Upper lobe of right lung (tissue), 1 donor: Measurements from ENCODE around the gene SMIM43. TPM values are rescaled to one million over a fixed set of nuclear protein-coding genes. Genes with fewer than 3 reads are reported as not detected.
A peak's percentile ranks its signal among the peaks of the same experiment; 100 is the strongest.
"Not testable (repeated sequence)": the region's sequence is repeated elsewhere in the genome, so short reads cannot be mapped to it uniquely, and the experiment has no call there.

Experiments
- ATAC-seq: fragments of 200-7000 bp; cut with Tn5 transposase; one replicate; pipeline ENCODE4 v1.9.1; 2020; ENCODE audit warnings: mild to moderate bottlenecking, moderate library complexity
- DNase-seq: peaks from one replicate; pipeline ENCODE4 v3.0.0-alpha.2; 2020
- H3K27ac ChIP-seq: fragments of 200-600 bp; one replicate; pipeline ENCODE4 v1.8.0; 2022
- H3K27me3 ChIP-seq: fragments of 200-600 bp; one replicate; pipeline ENCODE4 v1.8.0; 2022; ENCODE audit warnings: mild to moderate bottlenecking
- H3K36me3 ChIP-seq: fragments of 200-600 bp; one replicate; pipeline ENCODE4 v1.8.0; 2022
- H3K4me1 ChIP-seq: fragments of 200-600 bp; one replicate; pipeline ENCODE4 v1.8.0; 2022
- H3K4me3 ChIP-seq: fragments of 200-600 bp; one replicate; pipeline ENCODE4 v1.8.0; 2022; ENCODE audit warnings: mild to moderate bottlenecking
- H3K9me3 ChIP-seq: fragments of 200-600 bp; one replicate; pipeline ENCODE4 v1.8.0; 2022
- intact Hi-C: fragments of 100-400 bp; cut with DNase I; formaldehyde crosslinking; loops from one replicate; pipeline ENCODE4 v1.11.0; 2022
- total RNA-seq: library from RNA; stranded (reverse); fragmentation: NEBNext Ultra II Directional; extraction: Animal tissue kit (Norgen Biotek cat#: 25700); gene quantifications from one replicate; pipeline ENCODE4 v1.2.1, GENCODE V29; 2021
- TF ChIP-seq, protein P1 (sequence below): fragments of 200-600 bp; IDR thresholded peaks from one replicate; pipeline ENCODE4 v1.8.0; 2022; ENCODE audit warnings: antibody characterized with exemption
- donor health status: DM: no; HTN: yes; CAD: no; lungs with severe emphysema.

SMIM43 gene
- total RNA-seq, 1 donor from 2014 or later: not detected

DNA sequence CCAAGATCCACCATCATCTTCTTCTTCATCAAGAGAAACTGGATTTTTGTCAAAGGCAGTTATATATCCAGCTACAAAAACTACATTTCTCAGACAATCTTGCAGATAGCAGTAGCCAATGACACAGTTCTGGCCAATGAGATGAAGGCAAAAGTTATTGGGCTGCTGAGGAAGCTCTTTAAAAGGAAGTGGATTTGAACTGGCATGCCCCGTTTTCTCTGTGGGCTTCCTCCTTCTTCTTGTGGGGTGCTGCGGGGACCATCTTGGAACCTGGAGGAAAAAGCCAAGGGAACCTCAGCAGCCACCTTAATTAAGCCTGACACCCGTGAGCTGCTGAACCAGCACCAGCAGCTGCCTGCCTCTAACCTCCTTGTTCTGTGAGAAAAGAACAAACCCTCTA, 4.8 kb downstream of the SMIM43 start:
- H3K9me3 ChIP-seq: no peaks in the 10 kb centered on the region
- peaks cover 9% of the 10 kb centered on the region for H3K4me1 ChIP-seq
- peaks cover 16% of the 10 kb centered on the region for H3K27me3 ChIP-seq
- no peak for ATAC-seq
- TF ChIP-seq, protein P1, sequence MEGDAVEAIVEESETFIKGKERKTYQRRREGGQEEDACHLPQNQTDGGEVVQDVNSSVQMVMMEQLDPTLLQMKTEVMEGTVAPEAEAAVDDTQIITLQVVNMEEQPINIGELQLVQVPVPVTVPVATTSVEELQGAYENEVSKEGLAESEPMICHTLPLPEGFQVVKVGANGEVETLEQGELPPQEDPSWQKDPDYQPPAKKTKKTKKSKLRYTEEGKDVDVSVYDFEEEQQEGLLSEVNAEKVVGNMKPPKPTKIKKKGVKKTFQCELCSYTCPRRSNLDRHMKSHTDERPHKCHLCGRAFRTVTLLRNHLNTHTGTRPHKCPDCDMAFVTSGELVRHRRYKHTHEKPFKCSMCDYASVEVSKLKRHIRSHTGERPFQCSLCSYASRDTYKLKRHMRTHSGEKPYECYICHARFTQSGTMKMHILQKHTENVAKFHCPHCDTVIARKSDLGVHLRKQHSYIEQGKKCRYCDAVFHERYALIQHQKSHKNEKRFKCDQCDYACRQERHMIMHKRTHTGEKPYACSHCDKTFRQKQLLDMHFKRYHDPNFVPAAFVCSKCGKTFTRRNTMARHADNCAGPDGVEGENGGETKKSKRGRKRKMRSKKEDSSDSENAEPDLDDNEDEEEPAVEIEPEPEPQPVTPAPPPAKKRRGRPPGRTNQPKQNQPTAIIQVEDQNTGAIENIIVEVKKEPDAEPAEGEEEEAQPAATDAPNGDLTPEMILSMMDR: no peak
- no peak for DNase-seq
- no peaks in the 10 kb centered on the region for H3K36me3 ChIP-seq
- H3K4me3 ChIP-seq: no peak overlapping the region
- H3K27ac ChIP-seq: no peak overlapping the region
- intact Hi-C loops: no loop called here

DNA sequence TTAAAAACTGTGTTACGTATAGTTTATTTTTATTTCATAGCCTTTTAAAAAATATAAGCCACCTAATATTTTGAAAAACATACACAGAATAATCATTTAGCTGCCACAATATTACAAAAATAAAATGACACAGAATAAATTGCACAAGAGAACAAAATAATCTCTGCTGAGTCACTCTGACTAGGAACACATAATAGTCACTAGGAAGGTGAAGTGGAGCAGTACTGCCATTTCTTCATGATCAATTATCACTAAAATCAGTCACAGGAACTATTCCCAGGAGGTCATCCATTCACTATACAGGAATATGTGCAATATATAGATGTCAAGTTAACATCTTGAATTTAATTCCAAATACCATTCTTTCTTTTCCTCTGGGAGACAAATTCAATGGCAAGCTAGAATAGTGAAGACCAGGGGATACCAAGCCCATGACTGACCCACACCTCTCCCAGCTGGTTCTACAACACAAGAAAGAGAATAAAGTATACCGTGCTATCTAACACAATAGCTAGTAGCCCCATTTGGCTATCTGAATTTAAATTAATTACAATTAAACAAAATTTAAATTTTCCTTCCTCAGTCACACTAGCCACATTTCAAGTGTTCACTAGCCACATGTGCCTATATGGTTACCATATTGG, 5.9 kb downstream of the SMIM43 start:
- Histone ChIP-seq H3K27me3 (peaks cover 4% of the 10 kb centered on the region), H3K36me3 (no peaks in the 10 kb centered on the region), H3K27ac (no peak overlapping the region), H3K9me3 (no peaks in the 10 kb centered on the region), H3K4me1 (no peaks in the 10 kb centered on the region), H3K4me3 (no peak overlapping the region)
- intact Hi-C loops: no loop called here
- TF ChIP-seq, protein P1: no peak
- DNase-seq: no peak
- no peak for ATAC-seq

DNA sequence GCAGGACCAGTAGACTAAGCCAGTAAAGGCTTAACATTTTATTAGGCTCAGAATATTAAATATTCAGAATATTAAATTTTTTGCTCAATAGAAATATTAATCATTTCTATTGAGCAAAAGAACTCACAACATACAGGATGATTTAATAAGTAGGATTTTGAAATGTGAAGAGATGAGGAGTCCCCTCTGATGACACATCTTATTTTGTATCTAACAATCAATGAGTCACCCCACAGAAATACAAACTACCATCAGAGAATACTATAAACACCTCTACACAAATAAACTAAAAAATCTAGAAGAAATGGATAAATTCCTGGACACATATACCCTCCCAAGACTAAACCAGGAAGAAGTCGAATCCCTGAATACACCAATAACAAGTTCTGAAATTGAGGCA, 12.8 kb downstream of the SMIM43 start:
- H3K4me1 ChIP-seq, intact Hi-C loops, DNase-seq, H3K27me3 ChIP-seq, H3K9me3 ChIP-seq, H3K4me3 ChIP-seq, ATAC-seq, H3K36me3 ChIP-seq, H3K27ac ChIP-seq: not testable (repeated sequence)

DNA sequence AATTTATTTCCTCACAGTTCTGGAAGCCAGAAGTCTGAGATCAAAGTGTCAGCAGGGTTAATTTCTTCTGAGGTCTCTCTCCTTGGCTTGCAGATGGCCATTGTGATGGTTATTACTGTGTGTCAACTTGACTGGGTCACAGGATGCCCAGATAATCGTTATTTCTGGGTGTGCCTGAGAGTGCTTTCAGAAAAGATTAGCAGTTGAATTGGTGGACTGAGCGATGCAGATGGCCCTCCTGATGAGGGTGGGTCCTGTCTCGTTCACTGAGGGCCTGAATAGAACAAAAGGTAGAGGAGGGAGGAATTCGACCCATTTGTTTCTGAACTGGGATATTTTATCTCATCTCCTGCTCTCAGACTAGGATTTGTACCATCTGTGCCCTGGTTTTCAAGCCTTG, 15.7 kb downstream of the SMIM43 start:
- DNase-seq (no peak), ATAC-seq (no peak)
- TF ChIP-seq, protein P1: no peak
- Histone ChIP-seq H3K9me3 (no peaks in the 10 kb centered on the region), H3K4me3 (no peak overlapping the region), H3K27me3 (peaks cover 4% of the 10 kb centered on the region), H3K4me1 (no peaks in the 10 kb centered on the region), H3K27ac (no peak overlapping the region), H3K36me3 (no peaks in the 10 kb centered on the region)
- intact Hi-C loops: no loop called here

DNA sequence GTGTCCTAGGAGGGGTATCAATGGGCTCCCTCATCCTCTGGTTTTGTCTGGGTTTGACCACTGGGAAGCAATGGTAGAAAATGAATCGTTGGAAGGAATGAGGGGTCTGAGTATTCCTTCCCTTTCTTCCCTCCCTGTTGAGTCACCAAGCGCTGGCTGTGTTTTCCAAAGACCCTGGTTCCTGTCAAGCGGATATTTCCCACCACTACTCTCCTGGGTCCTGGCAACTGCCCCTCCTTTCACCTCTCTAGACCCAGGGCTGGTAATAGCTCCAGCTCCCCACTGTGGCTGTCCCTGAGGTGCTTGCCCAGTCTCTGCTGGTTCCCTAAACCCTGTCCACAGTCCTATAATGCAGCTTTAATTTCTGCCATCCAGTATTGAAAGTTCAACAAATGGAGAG, 22.2 kb downstream of the SMIM43 start:
- TF ChIP-seq, protein P1: no peak
- H3K27ac ChIP-seq: no peak overlapping the region
- peaks cover 7% of the 10 kb centered on the region for H3K4me1 ChIP-seq
- no peak overlapping the region for H3K4me3 ChIP-seq
- H3K27me3 ChIP-seq: no peaks in the 10 kb centered on the region
- H3K9me3 ChIP-seq: no peaks in the 10 kb centered on the region
- H3K36me3 ChIP-seq: no peaks in the 10 kb centered on the region
- intact Hi-C loops: no loop called here
- ATAC-seq (no peak), DNase-seq (no peak)

DNA sequence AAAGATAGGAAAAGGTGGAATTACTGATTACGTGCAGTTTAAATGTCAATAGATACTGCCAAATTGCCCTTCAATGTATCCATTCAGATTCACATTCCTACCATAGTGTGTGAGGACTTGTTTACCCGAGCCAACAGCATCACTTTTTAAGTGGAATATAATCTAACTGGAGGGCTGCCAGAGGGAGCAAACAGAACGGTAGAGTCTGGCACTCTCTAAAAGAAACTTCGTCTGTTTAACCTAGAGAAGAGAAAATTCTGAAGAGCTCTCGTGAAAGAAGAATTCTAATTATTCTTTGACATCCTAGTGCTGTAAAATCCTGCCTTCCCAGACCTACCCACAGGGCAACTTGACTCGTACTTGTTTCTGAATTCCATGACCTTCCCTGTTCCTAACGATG, 23.2 kb downstream of the SMIM43 start:
- Histone ChIP-seq H3K9me3 (no peaks in the 10 kb centered on the region), H3K4me1 (peaks cover 7% of the 10 kb centered on the region), H3K36me3 (no peaks in the 10 kb centered on the region), H3K27me3 (no peaks in the 10 kb centered on the region), H3K4me3 (no peak overlapping the region), H3K27ac (no peak overlapping the region)
- ATAC-seq (peak; percentile 66), DNase-seq (no peak)
- intact Hi-C loops: no loop called here
- TF ChIP-seq, protein P1: no peak
